HCT116 (cell line): ENCODE measurements around the gene PDIK1L. TPM values are rescaled to one million over a fixed set of nuclear protein-coding genes. Genes with fewer than 3 reads are reported as not detected.

ENCODE experiments used
- ATAC-seq: fragments of 200-7000 bp; cut with Tn5 transposase; 2 replicates; pipeline ENCODE4 v1.9.1; 2020; ENCODE audit warnings: mild to moderate bottlenecking, moderate library complexity
- BruUV-seq: library from RNA; stranded (reverse); fragments of 400-500 nt; replicated peaks from 2 replicates; lab custom pipeline; 2021; lab: Mats Ljungman, UMichigan
- CTCF ChIA-PET: fragments of 300-600 bp; sonication (Branson Sonifier 250); formaldehyde crosslinking; loops from one replicate; lab custom pipeline; 2021; ENCODE audit warnings: antibody characterized with exemption; lab: Charles Lee
- POLR2A ChIA-PET: fragments of 300-600, 350-600 bp; sonication (Branson Sonifier 250); formaldehyde crosslinking; loops from one replicate; lab custom pipeline; 2021; ENCODE audit warnings: antibody characterized with exemption; lab: Charles Lee
- RAD21 ChIA-PET, 2 experiments: fragments of 300-600 bp; sonication (Branson Sonifier 250); formaldehyde crosslinking; loops; one replicate each; lab custom pipeline; 2023; ENCODE audit warnings: low total read pairs in 2 of 2; ENCODE audit not compliant: uncharacterized antibody in 2 of 2, unreplicated experiment in 2 of 2, low non-redundant PET in 1 of 2; lab: Charles Lee
- DNase-seq: peaks from one replicate; pipeline ENCODE4 v3.0.0-alpha.2; 2010; ENCODE audit warnings: low read depth, low spot score
- H2AFZ ChIP-seq: fragments of 200-600 bp; shearing (Covaris generic), sonication (generic); 2 replicates; pipeline ENCODE4 v1.6.1; 2017; ENCODE audit warnings: low read depth, mixed run types, mixed read lengths, antibody characterized with exemption, low read length; ENCODE audit not compliant: poor library complexity, severe bottlenecking
- H3K27ac ChIP-seq: 2 replicates; pipeline ENCODE4 v1.5.1; 2012; ENCODE audit warnings: low read depth, low read length
- H3K27me3 ChIP-seq: fragments of 200-600 bp; sonication (generic); 2 replicates; pipeline ENCODE4 v1.6.1; 2016; ENCODE audit warnings: mixed run types, low read length, mixed read lengths; ENCODE audit not compliant: insufficient read depth
- H3K36me3 ChIP-seq, 2 experiments: fragments of 200-500 bp in 1 of 2; fragments of 200-600 bp in 1 of 2; sonication (Bioruptor generic) in 1 of 2; sonication (generic) in 1 of 2; 2 replicates each; pipeline versions ENCODE4 v1.5.1 to v1.6.1; 2014 to 2016; ENCODE audit warnings: low read length in 2 of 2, inconsistent platforms in 1 of 2, mixed read lengths in 1 of 2, mixed run types in 1 of 2; ENCODE audit not compliant: insufficient read depth in 2 of 2, control insufficient read depth in 1 of 2
- H3K4me1 ChIP-seq, 2 experiments: fragments of 200-600 bp in 1 of 2; sonication (generic) in 1 of 2; 2 replicates each; pipeline versions ENCODE4 v1.5.1 to v1.6.1; 2012 to 2017; ENCODE audit warnings: low read length in 2 of 2, inconsistent platforms in 1 of 2, mild to moderate bottlenecking in 1 of 2, mixed read lengths in 1 of 2, mixed run types in 1 of 2, moderate library complexity in 1 of 2; ENCODE audit not compliant: insufficient read depth in 2 of 2, control insufficient read depth in 1 of 2
- H3K4me2 ChIP-seq: fragments of 200-600 bp; sonication (generic); 2 replicates; pipeline ENCODE4 v1.6.1; 2017; ENCODE audit warnings: mixed run types, low read length, mixed read lengths
- H3K4me3 ChIP-seq, 2 experiments: fragments of 200-600 bp in 1 of 2; sonication (generic) in 1 of 2; replicated peaks in 1 of 2; 2 replicates each; pipeline ENCODE4 v1.5.1; 2011 to 2016; ENCODE audit warnings: low read length in 2 of 2, control low read depth in 1 of 2, low read depth in 1 of 2, mild to moderate bottlenecking in 1 of 2, mixed read lengths in 1 of 2, mixed run types in 1 of 2
- H3K79me2 ChIP-seq: fragments of 200-600 bp; sonication (generic); 2 replicates; pipeline ENCODE4 v1.6.1; 2017; ENCODE audit warnings: mild to moderate bottlenecking, mixed run types, low read length, moderate library complexity, mixed read lengths; ENCODE audit not compliant: insufficient read depth
- H3K9ac ChIP-seq: fragments of 200-600 bp; sonication (generic); 2 replicates; pipeline ENCODE4 v1.6.1; 2016; ENCODE audit warnings: low read length, mixed read lengths
- H3K9me2 ChIP-seq: fragments of 200-600 bp; sonication (generic), shearing (Covaris generic); 2 replicates; pipeline ENCODE4 v1.6.1; 2017; ENCODE audit warnings: mixed run types, mild to moderate bottlenecking, moderate library complexity; ENCODE audit not compliant: insufficient read depth
- H3K9me3 ChIP-seq, 2 experiments: fragments of 200-500 bp in 1 of 2; fragments of 200-600 bp in 1 of 2; sonication (Bioruptor generic) in 1 of 2; sonication (generic) in 1 of 2; 2 replicates each; pipeline ENCODE4 v1.6.1; 2014 to 2017; ENCODE audit warnings: low read length in 2 of 2, mixed read lengths in 2 of 2, inconsistent platforms in 1 of 2, low read depth in 1 of 2, mild to moderate bottlenecking in 1 of 2, mixed run types in 1 of 2, moderate library complexity in 1 of 2; ENCODE audit not compliant: control insufficient read depth in 1 of 2, insufficient read depth in 1 of 2
- H4K20me1 ChIP-seq: fragments of 200-600 bp; sonication (generic), shearing (Covaris generic); 2 replicates; pipeline ENCODE4 v1.6.1; 2017; ENCODE audit warnings: mixed run types, mild to moderate bottlenecking, moderate library complexity; ENCODE audit not compliant: insufficient read depth
- CBX3 ChIP-seq: IDR thresholded peaks from 2 replicates; pipeline ENCODE4 v1.6.1; 2012; ENCODE audit warnings: low read depth
- EGR1 ChIP-seq: IDR thresholded peaks from 2 replicates; pipeline ENCODE4 v1.6.1; 2012; ENCODE audit warnings: low read depth
- ELF1 ChIP-seq: IDR thresholded peaks from 2 replicates; pipeline ENCODE4 v1.6.1; 2012; ENCODE audit warnings: low read depth, borderline replicate concordance
- EZH2 ChIP-seq: fragments of 200-600 bp; sonication (generic); IDR thresholded peaks from 2 replicates; pipeline ENCODE4 v1.6.1; 2017; ENCODE audit warnings: antibody characterized with exemption, mixed run types
- FOSL1 ChIP-seq: IDR thresholded peaks from 2 replicates; pipeline ENCODE4 v1.6.1; 2012; ENCODE audit warnings: low read depth
- JUND ChIP-seq: IDR thresholded peaks from 2 replicates; pipeline ENCODE4 v1.6.1; 2012
- SP1 ChIP-seq: IDR thresholded peaks from 2 replicates; pipeline ENCODE4 v1.6.1; 2012; ENCODE audit warnings: low read depth
- SRF ChIP-seq: IDR thresholded peaks from 2 replicates; pipeline ENCODE4 v1.6.1; 2012; ENCODE audit warnings: low read depth
- TCF7L2 ChIP-seq: IDR thresholded peaks from 2 replicates; pipeline ENCODE4 v1.7.0; 2011; ENCODE audit warnings: borderline replicate concordance, inconsistent platforms; ENCODE audit not compliant: insufficient read depth, insufficient read length; ENCODE audit errors: extremely low read depth
- YY1 ChIP-seq: IDR thresholded peaks from 2 replicates; pipeline ENCODE4 v1.6.1; 2011; ENCODE audit warnings: low read length, low read depth, moderate library complexity, mild to moderate bottlenecking; ENCODE audit not compliant: insufficient replicate concordance; ENCODE audit errors: extremely low read depth
- ZNF274 ChIP-seq: fragments of 200-500 bp; sonication (Bioruptor generic); IDR thresholded peaks from 2 replicates; pipeline ENCODE4 v1.6.1; 2014; ENCODE audit warnings: mild to moderate bottlenecking, low read depth, low read length, inconsistent platforms
- intact Hi-C: fragments of 100-400 bp; cut with micrococcal nuclease; formaldehyde crosslinking; loops from 2 replicates; pipeline ENCODE4 v1.10.0; 2022
- total RNA-seq: library from RNA; stranded (reverse); gene quantifications from one replicate; pipeline ENCODE4 v1.2.1, GENCODE V29; 2021; ENCODE audit not compliant: unreplicated experiment
- TF ChIP-seq, protein P1 (sequence below): IDR thresholded peaks from 2 replicates; pipeline ENCODE4 v1.6.1; 2011; ENCODE audit warnings: mild to moderate bottlenecking, low read length, moderate library complexity; ENCODE audit not compliant: insufficient replicate concordance; ENCODE audit errors: extremely low read depth
- TF ChIP-seq, protein P2 (sequence below), 3 experiments: fragments of 200-600 bp in 1 of 3; sonication (generic) in 1 of 3; IDR thresholded peaks in 2 of 3; conservative IDR thresholded peaks in 1 of 3; 2 replicates each; pipeline ENCODE4 v1.5.1; 2012 to 2017; ENCODE audit warnings: low read depth in 2 of 3, low read length in 2 of 3, antibody characterized with exemption in 1 of 3, borderline replicate concordance in 1 of 3, control low read depth in 1 of 3, mild to moderate bottlenecking in 1 of 3, mixed read lengths in 1 of 3, mixed run types in 1 of 3, moderate library complexity in 1 of 3; ENCODE audit not compliant: insufficient read depth in 1 of 3
- TF ChIP-seq, protein P3 (sequence below): IDR thresholded peaks from 2 replicates; pipeline ENCODE4 v1.6.1; 2012

Gene PDIK1L
- total RNA-seq, 1 experiment from 2014 or later = 8.8 TPM

DNA sequence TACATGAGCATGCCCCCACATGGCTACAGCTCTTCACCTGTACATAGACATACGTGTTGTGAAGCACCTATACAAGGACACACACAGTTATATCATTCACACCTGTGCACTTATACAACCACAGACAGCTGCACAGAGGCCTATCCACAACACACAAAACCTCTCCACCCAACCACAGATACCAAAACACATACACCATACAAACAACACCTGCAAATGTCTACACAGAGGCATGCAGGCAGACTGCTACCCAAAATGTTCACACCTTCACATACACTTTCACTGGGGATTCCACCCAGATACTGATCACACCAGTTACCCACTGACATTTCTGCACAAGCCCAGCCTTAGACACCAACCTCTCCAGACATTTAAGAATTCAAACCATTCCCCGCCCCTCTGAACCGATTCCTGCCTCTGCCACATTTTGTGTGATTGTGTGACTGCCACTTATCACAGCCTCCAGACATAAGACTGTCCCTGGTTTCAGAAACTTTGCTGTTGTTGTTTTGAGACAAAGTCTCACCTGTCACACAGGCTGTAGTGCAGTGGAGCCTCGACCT lies 55.2 kb downstream of the PDIK1L start:
- ChIA-PET CTCF (no interaction called here), POLR2A (no interaction called here), RAD21 (no interaction called here)
- H3K9me2 ChIP-seq = no peaks in the 10 kb centered on the region
- H3K4me3 ChIP-seq = no peak overlapping the region
- peaks cover 10 to 42% of the 10 kb centered on the region in 2 experiments for H3K4me1 ChIP-seq
- no peak overlapping the region for H3K27ac ChIP-seq
- no peaks in the 10 kb centered on the region for H3K27me3 ChIP-seq
- no peaks in the 10 kb centered on the region for H4K20me1 ChIP-seq
- no peak for DNase-seq
- no peak for TF ChIP-seq YY1
- TF ChIP-seq, protein P1, sequence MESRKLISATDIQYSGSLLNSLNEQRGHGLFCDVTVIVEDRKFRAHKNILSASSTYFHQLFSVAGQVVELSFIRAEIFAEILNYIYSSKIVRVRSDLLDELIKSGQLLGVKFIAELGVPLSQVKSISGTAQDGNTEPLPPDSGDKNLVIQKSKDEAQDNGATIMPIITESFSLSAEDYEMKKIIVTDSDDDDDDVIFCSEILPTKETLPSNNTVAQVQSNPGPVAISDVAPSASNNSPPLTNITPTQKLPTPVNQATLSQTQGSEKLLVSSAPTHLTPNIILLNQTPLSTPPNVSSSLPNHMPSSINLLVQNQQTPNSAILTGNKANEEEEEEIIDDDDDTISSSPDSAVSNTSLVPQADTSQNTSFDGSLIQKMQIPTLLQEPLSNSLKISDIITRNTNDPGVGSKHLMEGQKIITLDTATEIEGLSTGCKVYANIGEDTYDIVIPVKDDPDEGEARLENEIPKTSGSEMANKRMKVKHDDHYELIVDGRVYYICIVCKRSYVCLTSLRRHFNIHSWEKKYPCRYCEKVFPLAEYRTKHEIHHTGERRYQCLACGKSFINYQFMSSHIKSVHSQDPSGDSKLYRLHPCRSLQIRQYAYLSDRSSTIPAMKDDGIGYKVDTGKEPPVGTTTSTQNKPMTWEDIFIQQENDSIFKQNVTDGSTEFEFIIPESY = no peak
- TF ChIP-seq JUND = no peak
- intact Hi-C loops = loop anchor here (5.0 kb wide), 3 partner anchors 129 to 226 kb away; no protein-coding TSS in a partner anchor
- no peaks in the 10 kb centered on the region for H3K9me3 ChIP-seq
- H3K4me2 ChIP-seq = no peak overlapping the region
- ATAC-seq = no peak
- BruUV-seq = no TSS peak
- no peak overlapping the region for H3K9ac ChIP-seq
- H3K79me2 ChIP-seq = peaks cover 20% of the 10 kb centered on the region
- no peaks in the 10 kb centered on the region; a peak in 1 of 4 replicates for H3K36me3 ChIP-seq
- no peak overlapping the region for H2AFZ ChIP-seq

DNA sequence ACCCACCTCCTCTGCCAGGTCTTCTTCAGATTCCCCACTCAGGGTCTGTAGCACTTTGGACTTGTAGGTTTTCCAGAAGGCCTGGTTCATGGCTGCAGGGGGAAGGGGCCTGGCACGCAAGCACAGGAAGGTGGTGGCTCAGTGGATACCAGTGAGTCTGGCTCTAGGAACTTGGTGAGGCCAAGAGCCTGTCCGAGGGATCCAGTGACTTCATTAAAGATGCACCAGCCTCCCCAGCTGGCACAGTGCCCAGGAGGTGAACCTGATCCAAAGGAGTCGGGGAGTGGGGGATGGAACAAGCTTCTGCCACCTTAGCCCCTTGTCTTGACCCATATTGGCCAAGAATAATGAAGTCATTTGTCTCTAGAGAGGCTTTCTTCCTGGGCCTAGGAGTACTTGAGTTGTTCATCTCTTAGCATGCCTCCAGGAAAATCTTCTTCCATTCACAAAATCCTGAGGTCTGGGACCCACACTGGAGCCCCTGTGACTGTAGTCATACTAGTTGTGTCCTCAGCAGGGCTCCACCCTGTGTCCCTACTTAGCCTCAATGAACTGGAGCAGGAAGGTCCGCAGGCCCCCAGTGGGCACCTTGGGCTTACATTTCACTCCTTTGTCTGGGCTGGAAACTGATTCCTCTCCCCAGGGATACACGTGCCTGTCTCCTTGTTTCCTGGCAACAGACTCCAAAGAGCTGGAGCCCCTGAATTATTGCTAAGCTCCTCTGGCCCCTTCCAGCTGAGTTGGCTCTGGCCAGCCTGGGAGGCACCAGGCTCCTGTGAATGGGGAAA lies 57.0 kb downstream of the PDIK1L start, which contains the start of gene C1orf232:
TSS of gene C1orf232 (minus strand) at position 554 of the 788 bp plus-strand sequence. CDS start at position 90, 464 bp downstream.
- BruUV-seq = no TSS peak
- intact Hi-C loops = loop anchor here (5.0 kb wide), 3 partner anchors 131 to 224 kb away; no protein-coding TSS in a partner anchor
- Histone ChIP-seq H3K36me3 (no peaks in the 10 kb centered on the region; a peak in 1 of 4 replicates), H3K27ac (peak within 1 kb of the TSS; percentile 74; the same call in 1 of the 2 replicates), H3K27me3 (no peaks in the 10 kb centered on the region), H4K20me1 (no peaks in the 10 kb centered on the region), H3K79me2 (peaks cover 20% of the 10 kb centered on the region), H2AFZ (peak within 1 kb of the TSS; percentile 33), H3K9me2 (no peaks in the 10 kb centered on the region), H3K4me1 (peaks cover 8 to 34% of the 10 kb centered on the region in 2 experiments), H3K4me2 (peak within 1 kb of the TSS; percentile 98), H3K4me3 (peak within 1 kb of the TSS; percentile 89 to 96), H3K9me3 (no peaks in the 10 kb centered on the region), H3K9ac (peak within 1 kb of the TSS; percentile 93)
- ATAC-seq = no peak
- ChIA-PET RAD21 (no interaction called here), CTCF (interaction anchor here (1.3 to 2.0 kb wide), 5 partner anchors 23 to 248 kb away, joined by 5 to 27 read pairs (median 5); partner anchors contain the start of gene CEP85), POLR2A (interaction anchor here (1.2 kb wide), 1 partner anchor 8 kb away, joined by 4 read pairs; no protein-coding TSS in a partner anchor)
- DNase-seq = no peak
- TF ChIP-seq JUND (no peak), TCF7L2 (no peak), ELF1 (no peak), EZH2 (no peak), EGR1 (no peak), CBX3 (no peak), SRF (no peak), FOSL1 (no peak), ZNF274 (no peak), SP1 (no peak)
- TF ChIP-seq, protein P2, sequence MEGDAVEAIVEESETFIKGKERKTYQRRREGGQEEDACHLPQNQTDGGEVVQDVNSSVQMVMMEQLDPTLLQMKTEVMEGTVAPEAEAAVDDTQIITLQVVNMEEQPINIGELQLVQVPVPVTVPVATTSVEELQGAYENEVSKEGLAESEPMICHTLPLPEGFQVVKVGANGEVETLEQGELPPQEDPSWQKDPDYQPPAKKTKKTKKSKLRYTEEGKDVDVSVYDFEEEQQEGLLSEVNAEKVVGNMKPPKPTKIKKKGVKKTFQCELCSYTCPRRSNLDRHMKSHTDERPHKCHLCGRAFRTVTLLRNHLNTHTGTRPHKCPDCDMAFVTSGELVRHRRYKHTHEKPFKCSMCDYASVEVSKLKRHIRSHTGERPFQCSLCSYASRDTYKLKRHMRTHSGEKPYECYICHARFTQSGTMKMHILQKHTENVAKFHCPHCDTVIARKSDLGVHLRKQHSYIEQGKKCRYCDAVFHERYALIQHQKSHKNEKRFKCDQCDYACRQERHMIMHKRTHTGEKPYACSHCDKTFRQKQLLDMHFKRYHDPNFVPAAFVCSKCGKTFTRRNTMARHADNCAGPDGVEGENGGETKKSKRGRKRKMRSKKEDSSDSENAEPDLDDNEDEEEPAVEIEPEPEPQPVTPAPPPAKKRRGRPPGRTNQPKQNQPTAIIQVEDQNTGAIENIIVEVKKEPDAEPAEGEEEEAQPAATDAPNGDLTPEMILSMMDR (IDR thresholded peaks at IDR 0.05 in 2 of 3, conservative IDR thresholded peaks at IDR 0.05 in 1 of 3; ENCODE audit: borderline replicate concordance in 1 of 3, insufficient read depth in 1 of 3, low read depth in 2 of 3, low read length in 2 of 3) = no peak
- TF ChIP-seq, protein P3, sequence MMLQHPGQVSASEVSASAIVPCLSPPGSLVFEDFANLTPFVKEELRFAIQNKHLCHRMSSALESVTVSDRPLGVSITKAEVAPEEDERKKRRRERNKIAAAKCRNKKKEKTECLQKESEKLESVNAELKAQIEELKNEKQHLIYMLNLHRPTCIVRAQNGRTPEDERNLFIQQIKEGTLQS = no peak
